ENCODE measurements around the gene LAX1.

- TF ChIP-seq POLR2A (IDR thresholded peaks at IDR 0.05; ENCODE audit: low read length) = no peak
- no peak for TF ChIP-seq GATA1 (IDR thresholded peaks at IDR 0.05; ENCODE audit: low read depth, low read length)
Observed at GRCh38 chr1:203769505-203770343, 4.7 kb downstream of the LAX1 start.

All from erythroblast (primary cell).